ENCODE data around the gene LYPD4. TPM values are rescaled to one million over a fixed set of nuclear protein-coding genes. Genes with fewer than 3 reads are reported as not detected.

The LYPD4 gene
- polyA plus RNA-seq, 4 donors, result not detected

GRCh38 chr19:41886761-41887710 is 42.6 kb upstream of the LYPD4 start:
- H3K27me3 ChIP-seq (ENCODE audit: control insufficient read depth in 3 of 3, insufficient read depth in 3 of 3, low read length in 3 of 3), result peaks cover 0 to 12% (median 0%) of the 10 kb centered on the region in 3 donors
- H3K36me3 ChIP-seq (ENCODE audit: control insufficient read depth in 3 of 3, insufficient read depth in 2 of 3, low read depth in 1 of 3, low read length in 3 of 3), result peaks cover 2 to 36% (median 5%) of the 10 kb centered on the region in 3 donors
- peak overlapping the region in 2 of 3 donors; percentile 24 to 46 for H3K4me3 ChIP-seq (ENCODE audit: low read depth in 1 of 3, low read length in 3 of 3)
- peak overlapping the region; percentile 46 to 84 (median 63) for H3K27ac ChIP-seq (ENCODE audit: low read depth in 1 of 3, low read length in 2 of 3)
- no peak for FAIRE-seq
- H3K9me3 ChIP-seq (ENCODE audit: control insufficient read depth in 2 of 2, insufficient read depth in 1 of 2, low read depth in 1 of 2, low read length in 1 of 2), result no peaks in the 10 kb centered on the region
- DNase-seq, result peak in 1 of 2 donors; percentile 67
- peaks cover 4 to 32% (median 7%) of the 10 kb centered on the region in 3 donors for H3K4me1 ChIP-seq (ENCODE audit: control insufficient read depth in 3 of 3, insufficient read depth in 2 of 3, low read depth in 1 of 3, low read length in 2 of 3)
- 39 to 45% (median 39%) methylated on average over 13 of the region's 13 CpGs for WGBS, 3 donors

GRCh38 chr19:41883821-41884733 is 39.6 kb upstream of the LYPD4 start:
- DNase-seq, result peak; percentile 97 to 98
- WGBS, 3 donors, result 0 to 1% (median 0%) methylated on average over 34 to 66 of the region's 66 CpGs
- H3K36me3 ChIP-seq (ENCODE audit: control insufficient read depth in 3 of 3, insufficient read depth in 2 of 3, low read depth in 1 of 3, low read length in 3 of 3), result peaks cover 2 to 14% (median 3%) of the 10 kb centered on the region in 3 donors
- peaks cover 0 to 14% (median 0%) of the 10 kb centered on the region in 3 donors for H3K27me3 ChIP-seq (ENCODE audit: control insufficient read depth in 3 of 3, insufficient read depth in 3 of 3, low read length in 3 of 3)
- FAIRE-seq, result no peak
- H3K27ac ChIP-seq (ENCODE audit: low read depth in 1 of 3, low read length in 2 of 3), result peak overlapping the region; percentile 68 to 94 (median 73)
- peak overlapping the region; percentile 78 to 91 (median 80) for H3K4me3 ChIP-seq (ENCODE audit: low read depth in 1 of 3, low read length in 3 of 3)
- H3K9me3 ChIP-seq (ENCODE audit: control insufficient read depth in 2 of 2, insufficient read depth in 1 of 2, low read depth in 1 of 2, low read length in 1 of 2), result no peaks in the 10 kb centered on the region
- H3K4me1 ChIP-seq (ENCODE audit: control insufficient read depth in 3 of 3, insufficient read depth in 2 of 3, low read depth in 1 of 3, low read length in 2 of 3), result peaks cover 4 to 32% (median 7%) of the 10 kb centered on the region in 3 donors

DNA sequence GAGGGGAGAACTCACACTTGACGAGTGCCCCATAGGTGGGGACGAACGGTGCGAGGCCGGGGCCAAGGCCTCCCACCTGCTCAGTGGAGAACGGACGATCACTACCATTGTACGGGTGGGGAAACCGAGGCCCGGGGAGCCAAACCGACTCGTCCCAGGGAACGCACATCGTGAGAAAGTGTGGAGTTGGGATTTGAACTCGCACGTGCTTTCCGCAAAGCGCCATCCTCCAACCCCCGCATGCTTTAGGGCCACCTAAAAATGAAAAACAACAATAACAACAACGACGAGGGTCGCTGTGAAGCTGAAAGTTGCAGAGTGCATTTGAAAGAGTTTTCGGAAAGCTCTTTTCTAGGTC is 39.0 kb upstream of the LYPD4 start:
- WGBS, 3 donors, result 1% methylated on average over 23 of the region's 23 CpGs
- no peaks in the 10 kb centered on the region for H3K9me3 ChIP-seq (ENCODE audit: control insufficient read depth in 2 of 2, insufficient read depth in 1 of 2, low read depth in 1 of 2, low read length in 1 of 2)
- H3K27me3 ChIP-seq (ENCODE audit: control insufficient read depth in 3 of 3, insufficient read depth in 3 of 3, low read length in 3 of 3), result peaks cover 0 to 14% (median 0%) of the 10 kb centered on the region in 3 donors
- DNase-seq (no peak), FAIRE-seq (no peak)
- peaks cover 4 to 32% (median 7%) of the 10 kb centered on the region in 3 donors for H3K4me1 ChIP-seq (ENCODE audit: control insufficient read depth in 3 of 3, insufficient read depth in 2 of 3, low read depth in 1 of 3, low read length in 2 of 3)
- H3K4me3 ChIP-seq (ENCODE audit: low read depth in 1 of 3, low read length in 3 of 3), result peak overlapping the region; percentile 78 to 91 (median 80)
- peak overlapping the region; percentile 68 to 94 (median 73) for H3K27ac ChIP-seq (ENCODE audit: low read depth in 1 of 3, low read length in 2 of 3)
- H3K36me3 ChIP-seq (ENCODE audit: control insufficient read depth in 3 of 3, insufficient read depth in 2 of 3, low read depth in 1 of 3, low read length in 3 of 3), result peaks cover 0 to 7% (median under 1%) of the 10 kb centered on the region in 3 donors

DNA sequence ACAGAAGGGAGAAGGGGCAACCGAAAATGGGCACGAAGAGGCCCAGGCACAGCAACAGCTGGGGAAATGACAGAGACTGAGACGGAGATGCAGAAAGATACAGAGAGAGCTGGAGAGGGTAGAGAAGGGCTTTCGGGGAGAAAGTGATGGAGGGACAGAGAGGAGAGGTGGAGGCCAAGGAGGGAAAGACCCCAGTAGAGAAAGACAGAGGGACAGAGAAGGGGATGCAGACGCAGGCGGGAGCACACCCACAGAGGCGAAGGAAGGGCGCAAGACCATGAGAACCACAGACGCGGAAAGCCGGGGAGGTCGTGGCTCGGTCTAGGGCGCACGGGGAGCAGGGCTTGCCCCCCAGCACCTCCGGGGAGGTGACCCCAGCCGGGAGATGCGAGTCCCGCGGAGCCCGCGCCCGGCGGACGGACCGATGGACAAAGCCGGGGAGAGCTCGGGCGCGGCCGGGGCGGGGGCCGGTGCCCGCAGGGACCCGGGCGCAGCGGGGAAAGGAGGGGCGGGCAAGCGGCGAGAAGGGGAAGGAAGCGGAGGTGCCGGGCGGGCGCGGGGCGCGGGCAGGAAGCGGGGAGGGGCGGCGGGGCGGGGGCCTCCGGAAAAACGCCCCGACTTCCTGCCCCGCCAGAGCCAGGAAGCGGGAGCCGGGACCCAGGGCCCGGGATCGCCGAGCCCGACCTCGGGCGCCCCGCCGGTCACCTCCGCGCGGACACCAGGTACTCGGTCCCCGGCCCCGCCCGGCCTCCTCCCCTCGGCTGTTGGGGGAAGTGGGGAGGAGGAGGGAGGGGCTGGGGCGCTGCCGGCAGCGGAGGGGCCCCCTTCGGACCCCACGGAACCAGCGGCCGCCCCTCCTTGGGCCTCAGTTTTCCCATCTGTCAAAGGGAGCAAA is 38.3 kb upstream of the LYPD4 start, which contains the start of gene ARHGEF1:
Gene ARHGEF1 (plus strand): TSS at position 617 of the 895 bp plus-strand sequence. CDS start 4,899 bp downstream, outside the sequence.
- no peak for FAIRE-seq
- DNase-seq, result peak; percentile 56 to 65
- Histone ChIP-seq H3K27me3 (ENCODE audit: control insufficient read depth in 3 of 3, insufficient read depth in 3 of 3, low read length in 3 of 3) (peaks cover 0 to 16% (median 0%) of the 10 kb centered on the region in 3 donors), H3K36me3 (ENCODE audit: control insufficient read depth in 3 of 3, insufficient read depth in 2 of 3, low read depth in 1 of 3, low read length in 3 of 3) (peaks cover 0 to 2% (median 0%) of the 10 kb centered on the region in 3 donors), H3K4me3 (ENCODE audit: low read depth in 1 of 3, low read length in 3 of 3) (peak within 1 kb of the TSS; percentile 78 to 91 (median 80)), H3K9me3 (ENCODE audit: control insufficient read depth in 2 of 2, insufficient read depth in 1 of 2, low read depth in 1 of 2, low read length in 1 of 2) (no peaks in the 10 kb centered on the region), H3K27ac (ENCODE audit: low read depth in 1 of 3, low read length in 2 of 3) (peak within 1 kb of the TSS; percentile 73 to 94 (median 74)), H3K4me1 (ENCODE audit: control insufficient read depth in 3 of 3, insufficient read depth in 2 of 3, low read depth in 1 of 3, low read length in 2 of 3) (peaks cover 4 to 28% (median 7%) of the 10 kb centered on the region in 3 donors)
- WGBS, 3 donors, result 2 to 3% (median 3%) methylated on average over 48 to 80 of the region's 80 CpGs

- Histone ChIP-seq H3K36me3 (ENCODE audit: control insufficient read depth in 3 of 3, insufficient read depth in 2 of 3, low read depth in 1 of 3, low read length in 3 of 3) (no peaks in the 10 kb centered on the region), H3K9me3 (ENCODE audit: control insufficient read depth in 2 of 2, insufficient read depth in 1 of 2, low read depth in 1 of 2, low read length in 1 of 2) (no peaks in the 10 kb centered on the region), H3K4me1 (ENCODE audit: control insufficient read depth in 3 of 3, insufficient read depth in 2 of 3, low read depth in 1 of 3, low read length in 2 of 3) (peaks cover 3 to 12% (median 4%) of the 10 kb centered on the region in 3 donors), H3K4me3 (ENCODE audit: low read depth in 1 of 3, low read length in 3 of 3) (no peak overlapping the region), H3K27me3 (ENCODE audit: control insufficient read depth in 3 of 3, insufficient read depth in 3 of 3, low read length in 3 of 3) (peaks cover 0 to 16% (median 0%) of the 10 kb centered on the region in 3 donors), H3K27ac (ENCODE audit: low read depth in 1 of 3, low read length in 2 of 3) (no peak overlapping the region)
- DNase-seq (no peak), FAIRE-seq (no peak)
- WGBS, 3 donors, result 69 to 74% (median 73%) methylated on average over 4 to 5 of the region's 5 CpGs
Measured at GRCh38 chr19:41880329-41880708, 35.8 kb upstream of the LYPD4 start.

DNA sequence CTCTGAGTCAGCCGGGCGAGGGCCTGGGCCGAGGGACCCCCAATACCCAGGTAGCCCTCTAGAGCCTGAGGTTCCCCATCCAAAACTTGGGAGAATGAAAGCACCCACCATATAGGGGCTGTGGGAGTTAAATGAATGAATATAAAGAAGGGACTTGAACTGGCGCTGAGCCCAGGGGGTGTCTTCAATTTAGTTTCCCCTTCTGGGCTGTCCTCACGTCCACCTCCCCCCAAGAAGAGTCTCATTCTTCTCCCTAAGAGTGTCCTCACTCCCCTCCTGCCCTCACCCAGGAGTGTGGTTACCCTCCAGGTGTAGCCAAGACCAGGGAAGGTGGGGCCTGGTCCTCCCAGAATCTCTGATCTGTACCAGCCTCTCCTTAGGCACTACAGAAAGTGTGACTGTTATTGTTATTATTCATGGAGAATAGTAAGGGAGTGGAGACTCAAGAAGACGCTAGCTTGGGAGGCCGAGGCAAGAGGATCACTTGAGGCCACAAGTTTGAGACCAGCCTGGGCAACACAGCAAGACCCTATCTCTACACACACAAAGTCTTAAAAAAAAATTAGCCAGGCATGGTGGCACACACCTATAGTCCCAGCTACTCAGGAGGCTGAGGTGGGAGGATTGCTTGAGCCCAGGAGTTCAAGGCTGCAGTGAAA is 35.3 kb upstream of the LYPD4 start:
- peaks cover 0 to 7% (median 0%) of the 10 kb centered on the region in 3 donors for H3K4me1 ChIP-seq (ENCODE audit: control insufficient read depth in 3 of 3, insufficient read depth in 2 of 3, low read depth in 1 of 3, low read length in 2 of 3)
- WGBS, 3 donors, result 76 to 84% (median 83%) methylated on average over 7 of the region's 7 CpGs
- no peak overlapping the region for H3K4me3 ChIP-seq (ENCODE audit: low read depth in 1 of 3, low read length in 3 of 3)
- no peaks in the 10 kb centered on the region for H3K36me3 ChIP-seq (ENCODE audit: control insufficient read depth in 3 of 3, insufficient read depth in 2 of 3, low read depth in 1 of 3, low read length in 3 of 3)
- no peaks in the 10 kb centered on the region for H3K9me3 ChIP-seq (ENCODE audit: control insufficient read depth in 2 of 2, insufficient read depth in 1 of 2, low read depth in 1 of 2, low read length in 1 of 2)
- H3K27me3 ChIP-seq (ENCODE audit: control insufficient read depth in 3 of 3, insufficient read depth in 3 of 3, low read length in 3 of 3), result peaks cover 0 to 16% (median 0%) of the 10 kb centered on the region in 3 donors
- no peak overlapping the region for H3K27ac ChIP-seq (ENCODE audit: low read depth in 1 of 3, low read length in 2 of 3)
- FAIRE-seq, result no peak
- no peak for DNase-seq

DNA sequence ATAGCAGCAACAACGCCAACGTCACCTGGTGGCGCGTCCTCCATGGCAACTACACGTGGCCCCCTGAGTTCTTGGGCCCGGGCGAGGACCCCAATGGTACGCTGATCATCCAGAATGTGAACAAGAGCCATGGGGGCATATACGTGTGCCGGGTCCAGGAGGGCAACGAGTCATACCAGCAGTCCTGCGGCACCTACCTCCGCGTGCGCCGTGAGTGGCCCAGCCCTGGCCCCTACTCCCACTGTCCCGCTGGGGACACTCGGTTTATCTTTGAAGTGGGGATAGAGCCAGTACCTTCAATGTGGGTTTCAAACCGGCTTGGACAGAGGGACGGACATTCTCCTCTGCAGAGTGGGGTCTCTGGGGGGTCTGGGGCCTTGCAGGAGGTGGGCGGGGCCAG is 34.6 kb upstream of the LYPD4 start:
- FAIRE-seq (no peak), DNase-seq (no peak)
- Histone ChIP-seq H3K27ac (ENCODE audit: low read depth in 1 of 3, low read length in 2 of 3) (no peak overlapping the region), H3K4me1 (ENCODE audit: control insufficient read depth in 3 of 3, insufficient read depth in 2 of 3, low read depth in 1 of 3, low read length in 2 of 3) (peaks cover 0 to 4% (median 0%) of the 10 kb centered on the region in 3 donors), H3K9me3 (ENCODE audit: control insufficient read depth in 2 of 2, insufficient read depth in 1 of 2, low read depth in 1 of 2, low read length in 1 of 2) (no peaks in the 10 kb centered on the region), H3K27me3 (ENCODE audit: control insufficient read depth in 3 of 3, insufficient read depth in 3 of 3, low read length in 3 of 3) (peaks cover 0 to 16% (median 0%) of the 10 kb centered on the region in 3 donors), H3K36me3 (ENCODE audit: control insufficient read depth in 3 of 3, insufficient read depth in 2 of 3, low read depth in 1 of 3, low read length in 3 of 3) (no peaks in the 10 kb centered on the region), H3K4me3 (ENCODE audit: low read depth in 1 of 3, low read length in 3 of 3) (no peak overlapping the region)
- WGBS, 3 donors, result 79 to 87% (median 87%) methylated on average over 21 of the region's 21 CpGs
